Hepatocyte (in vitro differentiated cells): Measurements from ENCODE around the gene FAM20C.

ENCODE experiments used
- CTCF ChIP-seq: fragments of 200-600 bp; sonication (generic); IDR thresholded peaks from 2 replicates; pipeline ENCODE4 v1.5.1; 2016; ENCODE audit warnings: antibody characterized with exemption, mild to moderate bottlenecking; ENCODE audit not compliant: poor library complexity
- EZH2 ChIP-seq: fragments of 200-600 bp; sonication (generic); IDR thresholded peaks from 2 replicates; pipeline ENCODE4 v1.6.1; 2016; ENCODE audit warnings: antibody characterized with exemption, mild to moderate bottlenecking, borderline replicate concordance

- TF ChIP-seq EZH2 (no peak), CTCF (no peak)
Observed at GRCh38 chr7:176786-177459, 15.4 kb upstream of the FAM20C start.
